IPS DF 4.7 (cell line): ENCODE data around the gene FAM114A1.

Source experiments
- DNase-seq: peaks from one replicate; pipeline ENCODE4 v3.0.0-alpha.2; 2013; ENCODE audit warnings: low spot score; ENCODE audit errors: extremely low read depth

FAM114A1 gene

GRCh38 chr4:38867478-38868058, at the start of gene FAM114A1:
FAM114A1 (plus strand) TSS chr4:38867806; CDS start chr4:38878079, 10,273 bp downstream.
- DNase-seq = no peak

GRCh38 chr4:38818441-38818976, 49.1 kb upstream of the FAM114A1 start:
- DNase-seq = no peak

- no peak for DNase-seq
These were observed 48.0 kb upstream of the FAM114A1 start for GRCh38 chr4:38819569-38819968.

GRCh38 chr4:38820329-38821061, 47.1 kb upstream of the FAM114A1 start:
- DNase-seq = no peak

GRCh38 chr4:38821739-38822138, 45.9 kb upstream of the FAM114A1 start:
- no peak for DNase-seq

- DNase-seq = no peak
These were observed 44.8 kb upstream of the FAM114A1 start for GRCh38 chr4:38822748-38823303.

- no peak for DNase-seq
These were observed 43.8 kb upstream of the FAM114A1 start for GRCh38 chr4:38823766-38824165.

GRCh38 chr4:38829237-38829636, 38.4 kb upstream of the FAM114A1 start:
- DNase-seq = no peak

GRCh38 chr4:38831653-38832052, 36.0 kb upstream of the FAM114A1 start:
- no peak for DNase-seq

- DNase-seq = no peak
These were observed 35.4 kb upstream of the FAM114A1 start for GRCh38 chr4:38832206-38832605.

GRCh38 chr4:38832624-38833528, 34.7 kb upstream of the FAM114A1 start:
- no peak for DNase-seq

- DNase-seq = no peak
These were observed 33.0 kb upstream of the FAM114A1 start for GRCh38 chr4:38834570-38834969.

GRCh38 chr4:38837334-38837733, 30.3 kb upstream of the FAM114A1 start:
- DNase-seq = no peak

GRCh38 chr4:38837849-38838248, 29.8 kb upstream of the FAM114A1 start:
- no peak for DNase-seq

GRCh38 chr4:38842994-38843393, 24.6 kb upstream of the FAM114A1 start:
- no peak for DNase-seq

GRCh38 chr4:38846015-38846414, 21.6 kb upstream of the FAM114A1 start:
- DNase-seq = no peak

GRCh38 chr4:38855466-38855865, 12.1 kb upstream of the FAM114A1 start:
- DNase-seq = no peak

- DNase-seq = no peak
These were observed 11.6 kb upstream of the FAM114A1 start for GRCh38 chr4:38856046-38856445.

- peak; percentile 62 for DNase-seq
These were observed 10.9 kb upstream of the FAM114A1 start, which contains the start of gene TLR6 for GRCh38 chr4:38856524-38857337. TLR6 (minus strand) TSS chr4:38856817; CDS start chr4:38829473, 27,344 bp downstream.

- no peak for DNase-seq
These were observed 10.1 kb upstream of the FAM114A1 start for GRCh38 chr4:38857354-38858096.
